ENCODE results near the gene AFF3. TPM values are rescaled to one million over a fixed set of nuclear protein-coding genes. Genes with fewer than 3 reads are reported as not detected.

The AFF3 gene
- total and polyA plus RNA-seq, 4 donors: 0.48 to 5.3 (median 2.3) TPM

DNA sequence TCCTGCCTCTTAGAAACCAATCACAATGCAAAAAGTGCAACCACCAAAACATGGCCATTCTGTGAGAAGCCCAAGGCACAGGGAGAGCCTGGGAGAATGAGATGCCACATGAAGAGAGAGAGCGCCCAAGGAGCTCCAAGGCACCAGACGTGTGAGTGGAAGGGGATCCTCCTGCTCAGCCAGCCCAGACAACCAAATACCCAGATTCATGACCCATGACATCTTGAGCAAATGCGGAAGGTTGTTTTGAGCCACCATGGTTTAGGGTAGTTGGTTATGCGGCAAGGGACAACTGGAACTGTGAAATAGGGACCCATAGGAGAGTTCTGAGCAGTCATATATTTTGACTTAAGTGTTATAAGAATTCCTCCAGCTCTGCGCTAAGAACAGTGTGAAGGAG lies 7.0 kb downstream of the AFF3 start:
- no peak for TF ChIP-seq YY1 (IDR thresholded peaks at IDR 0.05)
- no peak for TF ChIP-seq ZBTB33 (IDR thresholded peaks at IDR 0.05)
- TF ChIP-seq TAF1 (conservative IDR thresholded peaks at IDR 0.05): no peak
- no peak for TF ChIP-seq CTCF (IDR thresholded peaks at IDR 0.05; ENCODE audit: low read depth, low read length, missing input control)
- TF ChIP-seq, protein P1, sequence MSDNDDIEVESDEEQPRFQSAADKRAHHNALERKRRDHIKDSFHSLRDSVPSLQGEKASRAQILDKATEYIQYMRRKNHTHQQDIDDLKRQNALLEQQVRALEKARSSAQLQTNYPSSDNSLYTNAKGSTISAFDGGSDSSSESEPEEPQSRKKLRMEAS (IDR thresholded peaks at IDR 0.05): no peak
- TF ChIP-seq RXRA (IDR thresholded peaks at IDR 0.05): no peak
- TF ChIP-seq FOXA2 (IDR thresholded peaks at IDR 0.05): no peak
- TF ChIP-seq EGR1 (IDR thresholded peaks at IDR 0.05; ENCODE audit: low read depth in 2 of 2): no peak
- TF ChIP-seq, protein P2, sequence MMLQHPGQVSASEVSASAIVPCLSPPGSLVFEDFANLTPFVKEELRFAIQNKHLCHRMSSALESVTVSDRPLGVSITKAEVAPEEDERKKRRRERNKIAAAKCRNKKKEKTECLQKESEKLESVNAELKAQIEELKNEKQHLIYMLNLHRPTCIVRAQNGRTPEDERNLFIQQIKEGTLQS (IDR thresholded peaks at IDR 0.05): no peak
- H3K27me3 ChIP-seq (ENCODE audit: control insufficient read depth in 4 of 4, insufficient read depth in 4 of 4, low read length in 3 of 4): no peaks in the 10 kb centered on the region
- H3K9me3 ChIP-seq (ENCODE audit: control insufficient read depth in 4 of 4, low read length in 3 of 4): no peaks in the 10 kb centered on the region
- no peak overlapping the region for H3K27ac ChIP-seq (ENCODE audit: low read depth in 1 of 2, low read length in 2 of 2)
- 93% methylated on average over 5 of the region's 5 CpGs for WGBS
- H3K9ac ChIP-seq (ENCODE audit: low read depth in 1 of 2, low read length in 2 of 2): no peak overlapping the region
- H3K36me3 ChIP-seq (ENCODE audit: control insufficient read depth in 4 of 4, insufficient read depth in 3 of 4, low read depth in 1 of 4, low read length in 3 of 4): no peaks in the 10 kb centered on the region
- no peaks in the 10 kb centered on the region for H3K4me1 ChIP-seq (ENCODE audit: control insufficient read depth in 4 of 4, insufficient read depth in 4 of 4, low read length in 3 of 4)
- no peak overlapping the region for H3K4me3 ChIP-seq (ENCODE audit: low read depth in 1 of 3, low read length in 3 of 3)
- no peak for DNase-seq (ENCODE audit: low spot score)

DNA sequence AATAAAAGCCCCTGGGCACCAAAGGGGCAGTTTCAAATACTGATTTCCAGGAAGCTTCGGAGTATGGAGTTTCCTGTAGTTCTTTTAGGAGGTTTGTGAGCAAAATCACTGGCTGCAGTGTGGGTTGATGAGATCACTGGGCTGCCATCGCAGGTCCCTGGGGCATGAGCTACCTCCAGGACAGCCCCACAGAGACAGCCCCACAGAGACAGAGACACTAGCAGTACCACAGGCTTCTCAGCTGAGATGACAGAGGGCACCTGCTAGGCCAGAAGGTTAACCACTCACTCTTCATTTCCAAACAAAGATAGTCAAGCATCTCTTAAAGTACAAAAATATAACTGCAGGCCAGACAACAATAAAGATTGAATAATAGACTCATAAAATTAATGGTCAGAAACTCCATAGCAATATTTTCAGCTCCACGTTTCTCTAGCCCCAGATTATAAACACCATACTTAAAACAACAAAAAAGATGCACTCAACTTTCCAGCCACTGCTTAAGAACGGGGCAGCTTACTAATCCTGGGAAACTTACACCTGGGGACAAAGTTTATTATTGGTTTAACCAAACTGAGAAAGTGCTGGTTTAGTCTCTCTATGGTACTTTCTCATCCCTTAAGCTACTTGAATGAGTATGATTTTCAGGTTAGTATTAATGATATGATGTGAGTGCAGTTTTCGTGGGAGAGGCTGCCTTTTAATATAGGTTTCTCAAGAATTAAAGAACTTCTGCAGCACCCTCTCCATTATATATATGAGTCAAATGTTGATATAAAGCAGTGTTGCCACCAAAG lies 11.6 kb downstream of the AFF3 start:
- WGBS: 85% methylated on average over 5 of the region's 5 CpGs
- Histone ChIP-seq H3K9ac (ENCODE audit: low read depth in 1 of 2, low read length in 2 of 2) (no peak overlapping the region), H3K36me3 (ENCODE audit: control insufficient read depth in 4 of 4, insufficient read depth in 3 of 4, low read depth in 1 of 4, low read length in 3 of 4) (no peaks in the 10 kb centered on the region), H3K27me3 (ENCODE audit: control insufficient read depth in 4 of 4, insufficient read depth in 4 of 4, low read length in 3 of 4) (no peaks in the 10 kb centered on the region), H3K27ac (ENCODE audit: low read depth in 1 of 2, low read length in 2 of 2) (no peak overlapping the region), H3K4me3 (ENCODE audit: low read depth in 1 of 3, low read length in 3 of 3) (no peak overlapping the region), H3K9me3 (ENCODE audit: control insufficient read depth in 4 of 4, low read length in 3 of 4) (no peaks in the 10 kb centered on the region), H3K4me1 (ENCODE audit: control insufficient read depth in 4 of 4, insufficient read depth in 4 of 4, low read length in 3 of 4) (no peaks in the 10 kb centered on the region)
- TF ChIP-seq FOXA1 (IDR thresholded peaks at IDR 0.05) (no peak), FOXA2 (IDR thresholded peaks at IDR 0.05) (no peak), EGR1 (IDR thresholded peaks at IDR 0.05; ENCODE audit: low read depth in 2 of 2) (no peak), SP1 (IDR thresholded peaks at IDR 0.05) (no peak), CTCF (IDR thresholded peaks at IDR 0.05; ENCODE audit: low read depth, low read length, missing input control) (no peak), JUND (IDR thresholded peaks at IDR 0.05) (no peak), HNF4G (IDR thresholded peaks at IDR 0.05) (no peak)
- DNase-seq (ENCODE audit: low spot score): no peak

Measured in liver (tissue), 9 donors.